ENCODE measurements around the gene LAMTOR5. TPM values are rescaled to one million over a fixed set of nuclear protein-coding genes. Genes with fewer than 3 reads are reported as not detected.
"Not testable (repeated sequence)": the region's sequence is repeated elsewhere in the genome, so short reads cannot be mapped to it uniquely, and the experiment has no call there.

The LAMTOR5 gene
- total RNA-seq, 2 experiments from 2014 or later, result 127 to 128 TPM

- no peaks in the 10 kb centered on the region for H3K9me3 Mint-ChIP-seq
- H3K36me3 Mint-ChIP-seq (ENCODE audit: low read depth), result peaks cover 37% of the 10 kb centered on the region
- no peak overlapping the region for H3K4me3 Mint-ChIP-seq
- H3K4me1 Mint-ChIP-seq, result peaks cover 24% of the 10 kb centered on the region
- POLR2A ChIA-PET, result interaction anchor here (1.0 to 3.4 kb wide), 2 partner anchors 64 to 207 kb away, joined by 3 to 13 read pairs; partner anchors contain the start of gene RBM15
- no peaks in the 10 kb centered on the region for H3K27me3 Mint-ChIP-seq
- no peak overlapping the region for H3K27ac Mint-ChIP-seq
- CTCF ChIA-PET, result interaction anchor here (0.9 to 1.7 kb wide), 3 partner anchors 8 to 207 kb away, joined by 3 to 4 read pairs (median 3); partner anchors contain the start of gene RBM15
- DNase-seq, result no peak
Measured at GRCh38 chr1:110403805-110404204, 3.7 kb downstream of the LAMTOR5 start.

- H3K36me3 Mint-ChIP-seq (ENCODE audit: low read depth), result peaks cover 40% of the 10 kb centered on the region
- ChIA-PET POLR2A (interaction anchor here (1.5 kb wide), 1 partner anchor 13 kb away, joined by 8 read pairs; no protein-coding TSS in a partner anchor), CTCF (interaction anchor here (1.2 kb wide), 1 partner anchor 16 kb away, joined by 3 read pairs; no protein-coding TSS in a partner anchor)
- not testable (repeated sequence) for DNase-seq, H3K27ac Mint-ChIP-seq, H3K4me3 Mint-ChIP-seq, H3K4me1 Mint-ChIP-seq, H3K9me3 Mint-ChIP-seq, H3K27me3 Mint-ChIP-seq
Measured at GRCh38 chr1:110396259-110396958, 11.1 kb downstream of the LAMTOR5 start.

GRCh38 chr1:110394493-110394820 is 13.0 kb downstream of the LAMTOR5 start:
- Mint-ChIP-seq H3K9me3 (peaks cover 3% of the 10 kb centered on the region), H3K27me3 (no peaks in the 10 kb centered on the region), H3K27ac (no peak overlapping the region), H3K36me3 (ENCODE audit: low read depth) (peaks cover 30% of the 10 kb centered on the region), H3K4me3 (no peak overlapping the region), H3K4me1 (no peaks in the 10 kb centered on the region)
- ChIA-PET POLR2A (interaction anchor here (0.9 to 1.6 kb wide), 3 partner anchors 11 to 16 kb away, joined by 3 to 8 read pairs (median 3); no protein-coding TSS in a partner anchor), CTCF (no interaction called here)
- DNase-seq, result no peak

- no peak overlapping the region for H3K27ac Mint-ChIP-seq
- peaks cover 3% of the 10 kb centered on the region for H3K9me3 Mint-ChIP-seq
- CTCF ChIA-PET, result interaction anchor here (1.5 kb wide), 1 partner anchor 15 kb away, joined by 3 read pairs; no protein-coding TSS in a partner anchor
- H3K4me1 Mint-ChIP-seq, result no peaks in the 10 kb centered on the region
- H3K27me3 Mint-ChIP-seq, result no peaks in the 10 kb centered on the region
- H3K36me3 Mint-ChIP-seq (ENCODE audit: low read depth), result peaks cover 30% of the 10 kb centered on the region
- no peak for DNase-seq
- no peak overlapping the region for H3K4me3 Mint-ChIP-seq
- POLR2A ChIA-PET, result interaction anchor here (0.9 to 1.6 kb wide), 4 partner anchors 10 to 55 kb away, joined by 3 to 6 read pairs (median 3); partner anchors contain the start of gene RBM15
Measured at GRCh38 chr1:110393691-110394492, 13.6 kb downstream of the LAMTOR5 start.

- peaks cover 3% of the 10 kb centered on the region for H3K9me3 Mint-ChIP-seq
- no peak overlapping the region for H3K27ac Mint-ChIP-seq
- H3K27me3 Mint-ChIP-seq, result no peaks in the 10 kb centered on the region
- CTCF ChIA-PET, result interaction anchor here (1.5 kb wide), 1 partner anchor 15 kb away, joined by 3 read pairs; no protein-coding TSS in a partner anchor
- POLR2A ChIA-PET, result interaction anchor here (0.9 to 1.6 kb wide), 4 partner anchors 10 to 54 kb away, joined by 3 to 6 read pairs (median 3); partner anchors contain the start of gene RBM15
- peaks cover 28% of the 10 kb centered on the region for H3K36me3 Mint-ChIP-seq (ENCODE audit: low read depth)
- H3K4me1 Mint-ChIP-seq, result no peaks in the 10 kb centered on the region
- no peak for DNase-seq
- no peak overlapping the region for H3K4me3 Mint-ChIP-seq
Measured at GRCh38 chr1:110393286-110393685, 14.2 kb downstream of the LAMTOR5 start.

- ChIA-PET CTCF (interaction anchor here (1.5 kb wide), 1 partner anchor 194 kb away, joined by 4 read pairs; no protein-coding TSS in a partner anchor), POLR2A (interaction anchor here (1.2 kb wide), 1 partner anchor 52 kb away, joined by 5 read pairs; the partner anchor contains the start of gene RBM15)
- Mint-ChIP-seq H3K36me3 (ENCODE audit: low read depth) (peaks cover 32% of the 10 kb centered on the region), H3K4me3 (no peak within 1 kb of the TSS), H3K9me3 (peaks cover 2% of the 10 kb centered on the region), H3K27me3 (no peaks in the 10 kb centered on the region), H3K4me1 (peaks cover 5% of the 10 kb centered on the region), H3K27ac (no peak within 1 kb of the TSS)
- DNase-seq, result no peak
Measured at GRCh38 chr1:110390692-110391245, 16.7 kb downstream of the LAMTOR5 start, which contains the start of gene SLC16A4. SLC16A4 (minus strand) TSS chr1:110391026; CDS start chr1:110389323, 1,703 bp downstream.

- no peaks in the 10 kb centered on the region for H3K9me3 Mint-ChIP-seq
- peaks cover 32% of the 10 kb centered on the region for H3K36me3 Mint-ChIP-seq (ENCODE audit: low read depth)
- CTCF ChIA-PET, result interaction anchor here (1.5 kb wide), 1 partner anchor 193 kb away, joined by 4 read pairs; no protein-coding TSS in a partner anchor
- DNase-seq, result no peak
- no peak overlapping the region for H3K4me3 Mint-ChIP-seq
- H3K27ac Mint-ChIP-seq, result no peak overlapping the region
- H3K27me3 Mint-ChIP-seq, result no peaks in the 10 kb centered on the region
- POLR2A ChIA-PET, result interaction anchor here (1.2 kb wide), 1 partner anchor 52 kb away, joined by 5 read pairs; the partner anchor contains the start of gene RBM15
- peaks cover 8% of the 10 kb centered on the region for H3K4me1 Mint-ChIP-seq
Measured at GRCh38 chr1:110390096-110390495, 17.4 kb downstream of the LAMTOR5 start.

GRCh38 chr1:110387048-110387754 is 20.3 kb downstream of the LAMTOR5 start:
- Mint-ChIP-seq H3K9me3 (no peaks in the 10 kb centered on the region), H3K27ac (no peak overlapping the region), H3K27me3 (no peaks in the 10 kb centered on the region), H3K36me3 (ENCODE audit: low read depth) (peaks cover 27% of the 10 kb centered on the region), H3K4me3 (no peak overlapping the region), H3K4me1 (peaks cover 27% of the 10 kb centered on the region)
- ChIA-PET POLR2A (interaction anchor here (7.1 kb wide), 1 partner anchor 48 kb away, joined by 41 read pairs; the partner anchor contains the start of gene RBM15), CTCF (interaction anchor here (1.4 to 2.3 kb wide), 2 partner anchors 73 to 109 kb away, joined by 3 to 7 read pairs; no protein-coding TSS in a partner anchor)
- no peak for DNase-seq

GRCh38 chr1:110385369-110385768 is 22.1 kb downstream of the LAMTOR5 start:
- POLR2A ChIA-PET, result interaction anchor here (7.1 kb wide), 1 partner anchor 46 kb away, joined by 41 read pairs; the partner anchor contains the start of gene RBM15
- no peaks in the 10 kb centered on the region for H3K27me3 Mint-ChIP-seq
- H3K36me3 Mint-ChIP-seq (ENCODE audit: low read depth), result peaks cover 31% of the 10 kb centered on the region
- peaks cover 27% of the 10 kb centered on the region for H3K4me1 Mint-ChIP-seq
- H3K27ac Mint-ChIP-seq, result no peak overlapping the region
- no peaks in the 10 kb centered on the region for H3K9me3 Mint-ChIP-seq
- CTCF ChIA-PET, result interaction anchor here (1.0 kb wide), 1 partner anchor 47 kb away, joined by 3 read pairs; the partner anchor contains the start of gene RBM15
- no peak for DNase-seq
- H3K4me3 Mint-ChIP-seq, result no peak overlapping the region

- no peak overlapping the region for H3K4me3 Mint-ChIP-seq
- H3K27me3 Mint-ChIP-seq, result no peaks in the 10 kb centered on the region
- H3K27ac Mint-ChIP-seq, result peak overlapping the region; percentile 77
- ChIA-PET POLR2A (interaction anchor here (1.3 to 7.1 kb wide), 3 partner anchors 8 to 136 kb away, joined by 3 to 41 read pairs (median 6); partner anchors contain the start of gene RBM15), CTCF (interaction anchor here (1.0 to 2.7 kb wide), 2 partner anchors 27 to 46 kb away, joined by 3 to 7 read pairs; partner anchors contain the start of gene RBM15)
- DNase-seq, result no peak
- H3K4me1 Mint-ChIP-seq, result peaks cover 27% of the 10 kb centered on the region
- no peaks in the 10 kb centered on the region for H3K9me3 Mint-ChIP-seq
- peaks cover 36% of the 10 kb centered on the region for H3K36me3 Mint-ChIP-seq (ENCODE audit: low read depth)
Measured at GRCh38 chr1:110384581-110385321, 22.7 kb downstream of the LAMTOR5 start.

Measured in activated CD4-positive, alpha-beta memory T cell treated with anti-CD3 and anti-CD28 coated beads, Interleukin-2, amount 10 ng/mL, durations not matched to agents 7 days and 5 days (primary cell).